GM10266 (cell line): ENCODE measurements around the gene RPS6KA3.

Experiments used
- DNase-seq: peaks from one replicate; pipeline ENCODE4 v3.0.0; 2012; ENCODE audit errors: extremely low spot score
- TF ChIP-seq, protein P1 (sequence below): IDR thresholded peaks from 2 replicates; pipeline ENCODE4 v1.5.1; 2012; ENCODE audit warnings: mild to moderate bottlenecking, low read depth; ENCODE audit not compliant: control insufficient read depth, insufficient read depth; ENCODE audit errors: missing control alignments

The RPS6KA3 gene

DNA sequence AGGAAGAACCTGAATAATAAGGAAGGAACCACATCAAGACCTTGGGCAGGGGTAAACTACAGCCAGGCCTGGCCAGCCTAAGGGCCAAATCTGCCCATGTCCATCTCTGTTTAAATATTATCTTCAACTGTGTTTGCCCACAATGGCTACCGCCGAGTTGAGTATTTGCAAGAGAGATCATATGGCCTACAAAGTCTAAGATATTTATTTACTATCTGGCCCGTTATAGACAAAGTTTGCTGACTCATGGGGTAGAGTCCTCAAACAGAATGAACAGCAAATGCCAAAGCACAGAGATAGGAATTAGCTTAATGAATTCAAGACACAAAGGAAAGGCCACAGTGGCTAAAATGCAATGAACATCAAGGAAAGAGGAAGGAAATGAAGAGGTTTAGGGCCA is 44.8 kb downstream of the RPS6KA3 start:
- no peak for DNase-seq
- TF ChIP-seq, protein P1, sequence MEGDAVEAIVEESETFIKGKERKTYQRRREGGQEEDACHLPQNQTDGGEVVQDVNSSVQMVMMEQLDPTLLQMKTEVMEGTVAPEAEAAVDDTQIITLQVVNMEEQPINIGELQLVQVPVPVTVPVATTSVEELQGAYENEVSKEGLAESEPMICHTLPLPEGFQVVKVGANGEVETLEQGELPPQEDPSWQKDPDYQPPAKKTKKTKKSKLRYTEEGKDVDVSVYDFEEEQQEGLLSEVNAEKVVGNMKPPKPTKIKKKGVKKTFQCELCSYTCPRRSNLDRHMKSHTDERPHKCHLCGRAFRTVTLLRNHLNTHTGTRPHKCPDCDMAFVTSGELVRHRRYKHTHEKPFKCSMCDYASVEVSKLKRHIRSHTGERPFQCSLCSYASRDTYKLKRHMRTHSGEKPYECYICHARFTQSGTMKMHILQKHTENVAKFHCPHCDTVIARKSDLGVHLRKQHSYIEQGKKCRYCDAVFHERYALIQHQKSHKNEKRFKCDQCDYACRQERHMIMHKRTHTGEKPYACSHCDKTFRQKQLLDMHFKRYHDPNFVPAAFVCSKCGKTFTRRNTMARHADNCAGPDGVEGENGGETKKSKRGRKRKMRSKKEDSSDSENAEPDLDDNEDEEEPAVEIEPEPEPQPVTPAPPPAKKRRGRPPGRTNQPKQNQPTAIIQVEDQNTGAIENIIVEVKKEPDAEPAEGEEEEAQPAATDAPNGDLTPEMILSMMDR, result no peak

DNA sequence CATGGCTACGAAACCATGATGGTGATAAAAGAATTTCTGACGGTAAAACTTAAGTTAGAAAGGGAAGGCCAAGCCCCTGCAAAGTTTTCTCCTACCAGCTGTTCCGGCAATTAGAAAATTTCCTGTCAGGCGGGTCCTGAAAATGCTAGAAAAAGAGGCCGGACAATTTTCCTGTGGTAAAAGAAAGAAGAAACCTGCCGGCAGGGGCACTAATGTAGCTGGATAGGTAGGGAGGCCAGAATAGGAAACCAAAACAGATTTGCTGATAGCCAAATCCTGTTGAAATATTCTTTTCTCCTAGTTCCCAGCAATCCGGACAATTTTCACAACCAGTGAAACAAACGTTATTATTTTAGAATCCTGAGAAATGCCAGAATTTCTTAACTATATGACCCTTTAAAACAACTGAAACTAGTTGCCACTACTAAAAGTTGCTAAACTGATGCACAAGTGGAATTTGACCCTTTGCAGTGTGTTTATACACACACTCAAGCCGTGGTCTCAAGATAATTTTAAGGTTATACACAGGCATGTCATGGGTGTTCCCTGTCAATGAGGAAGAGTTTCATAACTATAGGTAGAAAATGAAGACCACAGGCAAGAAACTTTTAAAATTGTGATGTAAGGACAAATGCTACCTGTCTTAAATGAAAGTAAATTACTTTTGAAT is 47.7 kb downstream of the RPS6KA3 start:
- TF ChIP-seq, protein P1, result no peak
- DNase-seq, result no peak

DNA sequence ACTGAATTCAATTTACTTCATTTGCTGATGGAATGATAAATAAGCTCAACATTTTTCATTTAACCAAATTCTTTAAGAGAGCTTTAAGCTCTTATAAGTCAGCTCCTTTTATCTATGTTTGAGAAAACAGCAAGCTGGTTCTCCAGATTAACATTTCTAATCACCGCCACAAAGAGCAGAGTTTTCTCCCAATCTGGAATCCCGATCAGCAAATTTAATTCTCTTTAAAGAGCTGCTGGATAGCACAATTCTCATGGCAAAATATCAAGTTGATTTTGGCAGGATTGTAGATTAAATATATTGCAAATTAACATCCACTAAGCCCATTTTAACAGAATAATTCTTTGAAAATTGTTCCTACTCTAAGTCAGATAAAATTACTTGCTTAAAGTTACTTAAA is 48.8 kb downstream of the RPS6KA3 start:
- TF ChIP-seq, protein P1, result no peak
- no peak for DNase-seq

DNA sequence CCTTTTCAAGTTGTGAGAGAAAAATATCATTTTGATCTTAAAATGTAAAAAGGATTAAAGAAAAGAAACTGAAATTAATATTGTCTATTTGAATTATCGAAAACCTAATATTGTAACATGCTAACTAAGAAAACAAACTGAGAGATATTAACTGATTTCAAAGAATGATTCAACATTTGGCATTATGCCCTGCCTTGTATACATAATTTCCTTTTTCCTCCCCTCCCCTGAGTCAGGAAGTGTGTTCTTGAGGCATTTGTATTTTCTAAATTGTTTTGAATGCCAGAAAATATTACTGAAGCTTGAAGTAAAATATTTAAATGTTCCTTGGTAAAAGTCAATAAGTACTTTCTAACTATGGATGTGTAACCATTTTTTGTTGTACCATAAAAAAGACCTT is 49.4 kb downstream of the RPS6KA3 start:
- TF ChIP-seq, protein P1, result no peak
- DNase-seq, result no peak

DNA sequence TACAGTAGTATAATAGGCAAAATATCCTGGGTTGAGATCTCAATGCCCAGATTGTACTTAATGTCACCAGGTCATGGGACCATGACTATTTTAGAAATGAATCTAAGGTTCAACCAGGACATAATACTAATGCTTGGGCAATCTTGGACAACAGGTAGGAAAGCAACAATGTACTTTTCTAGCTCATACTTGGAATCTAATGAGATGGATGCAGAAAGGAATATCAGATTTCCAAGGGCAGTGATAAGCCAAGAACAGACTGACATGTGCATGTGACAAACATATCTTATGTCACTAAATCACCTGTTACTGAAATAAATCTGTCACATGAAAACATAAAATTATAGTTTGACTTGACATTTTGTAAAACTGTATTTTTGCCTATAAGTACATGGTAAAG is 51.1 kb downstream of the RPS6KA3 start:
- TF ChIP-seq, protein P1, result no peak
- no peak for DNase-seq

DNA sequence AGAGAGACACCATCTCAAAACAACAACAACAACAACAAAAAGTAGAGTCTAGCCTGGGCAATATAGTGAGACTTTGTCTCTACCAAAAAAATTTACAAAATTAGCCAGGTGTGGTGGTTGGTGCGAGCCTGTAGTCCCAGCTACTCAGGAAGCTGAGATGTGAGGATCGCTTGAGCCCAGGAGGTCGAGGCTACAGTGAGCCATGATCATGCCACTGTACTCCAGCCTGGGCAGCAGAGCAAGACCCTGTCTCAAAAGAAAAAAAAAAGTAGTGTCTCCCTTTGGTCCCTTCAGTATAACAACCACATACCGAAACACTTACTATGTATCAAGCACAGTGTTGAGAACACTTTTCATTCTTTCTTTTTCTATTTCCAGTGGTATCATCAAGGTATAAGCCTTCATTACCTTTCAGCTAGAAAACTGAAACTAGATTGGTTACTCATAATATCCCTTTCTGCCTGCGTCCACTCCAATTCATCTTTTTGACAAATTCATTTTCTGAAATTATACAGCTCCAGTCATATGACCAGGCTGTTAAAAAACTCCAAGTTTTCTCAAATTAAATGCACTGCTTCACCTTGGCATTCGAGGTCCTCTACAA is 54.1 kb downstream of the RPS6KA3 start:
- DNase-seq, result peak; percentile 1
- TF ChIP-seq, protein P1, result no peak

DNA sequence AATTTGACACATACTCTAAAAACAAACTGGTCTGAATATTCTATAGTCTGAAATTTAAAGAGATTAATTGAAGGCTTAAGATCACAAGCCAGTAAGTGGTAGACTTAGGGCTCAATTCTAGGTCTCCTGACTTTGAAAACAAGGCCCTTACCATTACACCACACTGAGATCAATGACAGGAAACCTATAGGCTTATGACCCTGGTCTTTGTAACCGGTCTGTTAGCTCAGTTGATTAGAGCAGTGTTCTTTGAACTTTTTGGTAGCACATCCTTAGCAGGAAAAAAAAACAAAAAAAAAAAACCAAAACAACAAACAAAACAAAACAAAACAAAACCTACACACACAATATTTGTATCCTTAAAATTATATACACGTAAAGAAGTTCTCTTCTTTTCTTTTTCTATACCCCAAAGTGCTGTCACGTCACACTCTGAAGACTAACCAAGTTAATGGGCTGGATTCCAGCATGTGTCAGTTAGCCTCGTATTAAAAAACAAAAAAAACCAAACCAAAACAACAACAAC is 55.4 kb downstream of the RPS6KA3 start:
- TF ChIP-seq, protein P1, result no peak
- DNase-seq, result no peak
